ENCODE measurements around the gene RNF7. TPM values are rescaled to one million over a fixed set of nuclear protein-coding genes. Genes with fewer than 3 reads are reported as not detected.
"Not testable (repeated sequence)": the region's sequence is repeated elsewhere in the genome, so short reads cannot be mapped to it uniquely, and the experiment has no call there.

The RNF7 gene
- total RNA-seq, 1 donor from 2014 or later = 109 TPM

DNA sequence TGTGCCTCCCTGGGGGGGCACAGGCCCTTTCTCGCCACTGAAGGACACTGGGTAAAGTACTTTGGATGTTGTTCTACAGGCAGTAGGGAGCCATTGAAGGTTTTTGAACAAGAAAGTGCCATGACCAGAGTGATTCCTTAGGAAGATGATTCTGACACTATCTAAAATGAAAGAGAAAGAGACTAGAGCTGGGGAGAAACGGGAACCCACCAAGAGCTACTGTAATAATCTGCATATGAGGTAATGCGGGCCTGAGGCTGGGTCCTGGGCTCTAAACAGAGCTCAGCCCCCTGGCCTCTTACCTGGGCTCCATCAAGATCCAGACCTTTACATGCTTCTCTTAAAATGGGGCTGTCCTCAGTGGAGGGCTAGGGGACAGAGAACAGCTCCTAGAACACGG, 50.1 kb downstream of the RNF7 start:
- no peak overlapping the region for H3K4me3 Mint-ChIP-seq (ENCODE audit: low read depth)
- no peaks in the 10 kb centered on the region for H3K4me1 Mint-ChIP-seq (ENCODE audit: low read depth)
- TF ChIP-seq, protein P1, sequence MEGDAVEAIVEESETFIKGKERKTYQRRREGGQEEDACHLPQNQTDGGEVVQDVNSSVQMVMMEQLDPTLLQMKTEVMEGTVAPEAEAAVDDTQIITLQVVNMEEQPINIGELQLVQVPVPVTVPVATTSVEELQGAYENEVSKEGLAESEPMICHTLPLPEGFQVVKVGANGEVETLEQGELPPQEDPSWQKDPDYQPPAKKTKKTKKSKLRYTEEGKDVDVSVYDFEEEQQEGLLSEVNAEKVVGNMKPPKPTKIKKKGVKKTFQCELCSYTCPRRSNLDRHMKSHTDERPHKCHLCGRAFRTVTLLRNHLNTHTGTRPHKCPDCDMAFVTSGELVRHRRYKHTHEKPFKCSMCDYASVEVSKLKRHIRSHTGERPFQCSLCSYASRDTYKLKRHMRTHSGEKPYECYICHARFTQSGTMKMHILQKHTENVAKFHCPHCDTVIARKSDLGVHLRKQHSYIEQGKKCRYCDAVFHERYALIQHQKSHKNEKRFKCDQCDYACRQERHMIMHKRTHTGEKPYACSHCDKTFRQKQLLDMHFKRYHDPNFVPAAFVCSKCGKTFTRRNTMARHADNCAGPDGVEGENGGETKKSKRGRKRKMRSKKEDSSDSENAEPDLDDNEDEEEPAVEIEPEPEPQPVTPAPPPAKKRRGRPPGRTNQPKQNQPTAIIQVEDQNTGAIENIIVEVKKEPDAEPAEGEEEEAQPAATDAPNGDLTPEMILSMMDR (IDR thresholded peaks at IDR 0.05; ENCODE audit: unreplicated experiment) = no peak
- no peaks in the 10 kb centered on the region for H3K36me3 Mint-ChIP-seq (ENCODE audit: insufficient read depth)
- no peaks in the 10 kb centered on the region for H3K27me3 Mint-ChIP-seq
- H3K27ac Mint-ChIP-seq = no peak overlapping the region
- DNase-seq (ENCODE audit: low spot score, unreplicated experiment) = no peak
- no peaks in the 10 kb centered on the region for H3K9me3 Mint-ChIP-seq (ENCODE audit: low read depth)

DNA sequence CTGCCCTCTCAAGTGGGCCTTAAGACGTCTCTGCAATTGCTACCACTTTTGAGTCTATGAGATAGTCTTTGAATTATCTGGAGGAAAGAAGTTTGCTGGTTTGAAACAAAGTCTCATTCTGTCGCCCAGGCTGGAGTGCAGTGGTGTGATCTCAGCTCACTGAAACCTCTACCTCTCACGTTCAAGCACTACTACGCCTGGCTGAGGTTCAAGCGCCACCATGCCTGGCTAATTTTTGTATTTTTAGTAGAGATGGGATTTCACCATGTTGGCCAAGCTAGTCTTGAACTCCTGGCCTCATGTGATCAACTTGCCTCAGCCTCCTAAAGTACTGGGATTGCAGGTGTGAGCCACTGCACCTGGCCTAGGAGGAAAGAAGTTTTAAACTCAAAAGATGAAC, 50.7 kb downstream of the RNF7 start:
- H3K27ac Mint-ChIP-seq; H3K9me3 Mint-ChIP-seq (ENCODE audit: low read depth); H3K4me3 Mint-ChIP-seq (ENCODE audit: low read depth); H3K27me3 Mint-ChIP-seq; H3K36me3 Mint-ChIP-seq (ENCODE audit: insufficient read depth); H3K4me1 Mint-ChIP-seq (ENCODE audit: low read depth); DNase-seq (ENCODE audit: low spot score, unreplicated experiment): not testable (repeated sequence)

DNA sequence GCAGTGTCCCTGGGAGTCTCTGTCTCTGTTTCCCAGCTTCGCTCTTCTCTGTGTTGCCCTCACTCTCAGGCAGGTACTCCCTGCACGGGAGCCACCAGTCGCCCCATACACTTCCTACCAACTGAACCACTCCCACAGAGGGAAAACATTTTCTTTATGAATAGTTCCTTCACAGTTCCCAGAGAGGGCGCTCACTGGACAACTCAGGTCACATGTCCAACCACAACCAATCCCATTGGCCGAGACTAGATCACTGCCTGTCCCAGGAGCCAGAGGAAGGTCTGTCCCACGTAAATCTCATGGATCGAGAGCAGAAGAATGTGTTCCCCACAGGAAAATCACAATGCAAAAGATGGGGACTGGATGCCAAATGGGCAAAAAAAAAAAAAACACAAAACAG, 51.2 kb downstream of the RNF7 start:
- TF ChIP-seq, protein P1 (IDR thresholded peaks at IDR 0.05; ENCODE audit: unreplicated experiment) = no peak
- Mint-ChIP-seq H3K27ac (no peak overlapping the region), H3K27me3 (peaks cover under 1% of the 10 kb centered on the region), H3K4me3 (ENCODE audit: low read depth) (no peak overlapping the region), H3K4me1 (ENCODE audit: low read depth) (no peaks in the 10 kb centered on the region), H3K36me3 (ENCODE audit: insufficient read depth) (no peaks in the 10 kb centered on the region), H3K9me3 (ENCODE audit: low read depth) (no peaks in the 10 kb centered on the region)
- no peak for DNase-seq (ENCODE audit: low spot score, unreplicated experiment)

DNA sequence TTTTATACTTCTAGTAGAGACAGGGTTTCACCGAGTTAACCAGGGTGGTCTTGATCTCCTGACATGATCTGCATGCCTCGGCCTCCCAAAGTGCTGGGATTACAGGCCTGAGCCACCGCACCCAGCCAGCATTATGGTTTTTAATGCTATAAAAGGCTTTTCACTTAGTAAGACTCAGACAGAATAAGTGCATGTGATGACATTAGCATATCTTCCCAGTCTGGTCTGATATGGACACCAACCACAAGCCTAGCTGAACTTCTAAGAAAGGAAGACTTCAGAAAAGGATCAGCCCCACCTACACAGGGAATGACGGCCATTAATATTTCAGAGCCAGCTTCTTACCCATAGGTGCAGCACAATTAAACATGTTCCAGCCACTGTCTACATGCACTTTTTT, 52.1 kb downstream of the RNF7 start:
- H3K4me1 Mint-ChIP-seq (ENCODE audit: low read depth) = no peaks in the 10 kb centered on the region
- TF ChIP-seq, protein P1 (IDR thresholded peaks at IDR 0.05; ENCODE audit: unreplicated experiment) = no peak
- H3K27ac Mint-ChIP-seq = no peak overlapping the region
- no peaks in the 10 kb centered on the region for H3K9me3 Mint-ChIP-seq (ENCODE audit: low read depth)
- peaks cover 7% of the 10 kb centered on the region for H3K27me3 Mint-ChIP-seq
- H3K4me3 Mint-ChIP-seq (ENCODE audit: low read depth) = no peak overlapping the region
- no peaks in the 10 kb centered on the region for H3K36me3 Mint-ChIP-seq (ENCODE audit: insufficient read depth)
- DNase-seq (ENCODE audit: low spot score, unreplicated experiment) = no peak

DNA sequence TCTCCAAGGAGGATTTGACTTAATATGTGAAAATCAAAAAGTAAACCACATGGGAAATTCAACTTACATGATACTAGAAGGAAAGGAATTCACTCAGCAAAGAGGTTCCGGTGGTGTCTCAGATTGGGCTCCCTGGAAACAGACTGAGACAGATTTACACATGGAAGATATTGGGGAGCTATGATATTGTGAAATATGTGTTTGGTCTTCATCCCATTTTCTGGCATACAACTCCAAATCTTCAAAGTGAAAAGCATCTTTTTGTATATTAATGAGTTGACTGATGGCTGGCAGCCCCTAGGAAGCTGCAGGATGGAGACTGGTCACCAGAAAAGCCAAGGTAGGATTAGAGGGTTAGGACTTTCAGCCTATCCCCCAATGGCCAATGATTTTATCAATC, 54.4 kb downstream of the RNF7 start:
- no peaks in the 10 kb centered on the region for H3K36me3 Mint-ChIP-seq (ENCODE audit: insufficient read depth)
- H3K4me1 Mint-ChIP-seq (ENCODE audit: low read depth) = peaks cover 12% of the 10 kb centered on the region
- no peaks in the 10 kb centered on the region for H3K9me3 Mint-ChIP-seq (ENCODE audit: low read depth)
- H3K27ac Mint-ChIP-seq = no peak overlapping the region
- TF ChIP-seq, protein P1 (IDR thresholded peaks at IDR 0.05; ENCODE audit: unreplicated experiment) = no peak
- no peak for DNase-seq (ENCODE audit: low spot score, unreplicated experiment)
- H3K4me3 Mint-ChIP-seq (ENCODE audit: low read depth) = no peak overlapping the region
- peaks cover 19% of the 10 kb centered on the region for H3K27me3 Mint-ChIP-seq

DNA sequence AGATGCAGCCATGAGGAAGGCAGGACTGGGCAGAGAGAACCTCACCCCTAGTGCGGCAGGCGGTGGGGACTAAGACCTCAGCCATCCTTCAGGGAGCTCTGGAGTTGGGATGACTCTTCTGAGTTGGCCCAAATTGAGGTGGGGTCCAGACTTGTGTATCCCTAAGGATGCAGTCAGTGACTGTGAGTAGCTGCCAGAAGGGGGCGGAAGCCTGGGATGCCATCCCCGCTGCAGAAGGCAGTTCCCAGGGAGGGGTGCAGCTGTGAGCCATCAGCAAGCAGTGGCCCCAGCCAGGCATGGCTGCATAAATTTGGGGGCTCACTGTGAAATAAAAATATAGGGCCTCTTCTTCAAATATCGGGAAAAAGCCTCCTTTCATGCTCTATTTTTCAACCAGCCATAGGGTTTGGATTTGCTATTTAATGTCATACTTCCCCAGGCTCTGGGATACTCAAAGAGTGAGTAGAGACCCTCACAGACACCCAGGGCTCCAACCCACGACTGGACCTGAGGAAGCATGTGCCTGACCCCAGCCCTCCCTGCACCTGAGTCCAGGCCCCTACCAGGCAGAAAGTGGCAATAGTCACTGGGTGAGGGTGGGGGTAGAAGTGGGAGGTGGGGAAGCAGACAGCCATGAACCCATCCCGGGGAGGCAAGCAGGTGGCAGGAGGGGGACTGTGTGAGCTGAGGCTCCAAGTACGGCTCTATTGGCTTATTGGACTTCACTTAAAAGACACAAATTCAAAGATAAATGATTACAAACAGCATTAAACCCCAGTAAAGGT, 55.6 kb downstream of the RNF7 start:
- DNase-seq (ENCODE audit: low spot score, unreplicated experiment) = no peak
- no peak overlapping the region for H3K4me3 Mint-ChIP-seq (ENCODE audit: low read depth)
- no peak overlapping the region for H3K27ac Mint-ChIP-seq
- no peaks in the 10 kb centered on the region for H3K9me3 Mint-ChIP-seq (ENCODE audit: low read depth)
- no peaks in the 10 kb centered on the region for H3K36me3 Mint-ChIP-seq (ENCODE audit: insufficient read depth)
- peaks cover 24% of the 10 kb centered on the region for H3K27me3 Mint-ChIP-seq
- H3K4me1 Mint-ChIP-seq (ENCODE audit: low read depth) = peaks cover 16% of the 10 kb centered on the region
- TF ChIP-seq, protein P1 (IDR thresholded peaks at IDR 0.05; ENCODE audit: unreplicated experiment) = no peak

Data from progenitor cell of endocrine pancreas (in vitro differentiated cells).